Cerebellar nuclear complex (tissue), 1 donor: Measurements from ENCODE around the gene SSBP4.

ENCODE experiments used
- DNase-seq, 2 experiments: peaks; one replicate each; lab custom pipeline; 2025; lab: John Stamatoyannopoulos, UW

SSBP4 gene

DNA sequence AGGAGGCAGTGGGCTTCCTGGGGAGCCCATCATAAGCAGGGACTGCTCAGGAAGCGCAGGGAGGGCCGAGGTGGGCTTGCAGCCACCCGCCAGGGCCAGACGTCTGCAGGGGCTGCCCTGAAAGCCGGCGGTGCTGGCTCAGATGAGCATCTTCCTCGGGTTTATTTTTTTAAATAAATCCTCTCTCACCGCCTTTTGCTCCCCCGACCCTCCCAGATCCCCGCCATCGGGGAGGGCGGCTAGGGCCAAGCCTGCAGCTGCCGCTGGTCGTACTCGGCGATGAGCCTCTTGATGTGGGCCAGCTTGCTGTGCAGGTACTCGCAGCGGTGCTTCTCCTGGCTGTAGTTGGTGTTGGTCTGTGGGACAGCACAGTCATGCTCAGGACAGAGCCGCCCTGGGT, 25.3 kb downstream of the SSBP4 start:
- DNase-seq, result no peak

DNA sequence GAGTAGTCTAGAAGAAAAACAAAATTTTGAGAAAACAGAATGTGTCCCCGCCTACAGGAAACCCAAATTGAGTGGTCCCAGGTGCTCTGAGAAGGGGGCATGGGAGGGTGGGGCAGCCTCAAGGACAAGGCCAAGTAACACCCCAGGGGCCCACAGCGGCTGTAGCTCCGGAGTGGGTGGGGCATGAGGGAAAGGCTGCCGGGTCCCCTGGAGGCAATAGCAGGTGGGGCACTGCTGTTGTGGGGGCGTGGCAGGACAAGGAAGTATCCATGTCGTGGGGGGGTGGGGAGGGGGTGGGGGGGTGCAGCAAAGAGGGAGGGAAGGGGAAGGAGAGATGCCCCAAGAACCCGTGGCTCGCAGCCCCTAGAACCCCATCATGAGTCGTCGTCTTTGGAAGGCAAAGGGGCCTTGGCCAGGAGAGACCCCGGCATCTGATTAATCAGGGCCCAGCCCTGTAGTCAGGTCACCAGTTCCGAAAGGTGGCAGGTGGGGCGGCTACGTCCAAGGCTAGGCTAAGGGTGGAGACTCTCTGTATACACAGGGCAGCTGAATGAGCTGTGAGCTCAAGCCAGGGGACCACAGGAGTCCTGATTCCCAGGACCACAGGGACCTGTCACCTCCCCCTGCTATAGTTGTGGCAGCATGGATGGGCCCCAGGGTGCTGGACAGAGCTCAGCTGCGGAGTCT, 26.2 kb downstream of the SSBP4 start:
- no peak for DNase-seq

DNA sequence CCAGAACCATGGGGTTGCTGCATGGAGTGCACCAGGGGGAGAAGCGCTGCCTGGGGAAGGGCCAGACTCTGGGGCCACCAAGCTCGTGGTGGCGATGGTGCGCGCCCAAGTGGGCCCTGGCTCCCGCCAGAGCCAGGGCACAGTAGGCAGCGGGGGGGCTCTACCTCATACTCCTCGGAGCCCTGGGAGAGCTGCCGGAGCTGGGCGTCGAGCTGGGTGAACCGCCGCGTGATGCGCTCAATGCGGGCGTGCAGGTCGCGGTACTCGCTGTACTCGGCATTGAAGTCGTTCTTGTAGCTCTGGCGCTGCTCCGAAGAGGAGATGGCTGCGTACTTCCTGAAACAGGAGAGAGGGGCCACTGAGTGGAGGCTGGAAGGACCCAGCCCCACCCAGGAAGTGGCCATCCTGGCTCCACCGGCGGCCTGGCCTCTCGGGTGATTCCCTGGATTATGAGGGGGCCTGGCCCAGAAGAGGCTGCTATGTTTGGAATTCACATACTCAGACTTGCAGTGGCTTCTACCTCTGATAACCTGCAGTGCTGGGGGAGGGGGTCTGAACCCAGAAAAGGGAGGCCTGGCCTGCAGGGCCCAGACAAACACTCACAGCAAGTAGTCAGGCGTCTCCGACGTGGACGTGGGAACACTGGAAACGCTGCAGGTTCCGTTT, 27.1 kb downstream of the SSBP4 start:
- DNase-seq, result no peak

DNA sequence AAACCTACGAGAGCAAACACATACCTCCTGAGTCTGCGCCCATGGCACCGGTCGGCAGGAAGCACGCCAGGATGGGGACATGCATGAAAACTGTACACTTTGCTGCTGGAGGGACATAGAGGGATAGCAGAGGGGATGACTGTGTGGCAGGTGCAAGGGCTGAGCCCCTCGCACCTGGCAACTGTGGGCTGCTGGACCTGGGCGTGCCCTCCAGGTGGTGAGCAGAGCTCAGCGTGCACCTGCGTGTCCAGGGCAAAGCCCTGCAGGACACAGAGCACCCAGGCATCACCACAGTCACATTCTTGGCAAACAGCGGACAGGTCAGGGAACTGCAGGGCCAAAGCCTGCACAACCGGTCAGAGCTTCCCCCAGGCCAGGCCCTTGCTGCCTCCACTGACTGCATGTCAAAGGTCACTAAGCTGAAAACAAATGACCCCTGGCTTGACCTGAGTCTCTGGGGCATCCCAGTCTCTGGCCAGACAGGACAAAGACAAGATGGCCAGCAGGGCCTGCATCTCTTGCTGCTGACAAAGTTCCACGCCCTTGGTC, 27.7 kb downstream of the SSBP4 start:
- no peak for DNase-seq

DNA sequence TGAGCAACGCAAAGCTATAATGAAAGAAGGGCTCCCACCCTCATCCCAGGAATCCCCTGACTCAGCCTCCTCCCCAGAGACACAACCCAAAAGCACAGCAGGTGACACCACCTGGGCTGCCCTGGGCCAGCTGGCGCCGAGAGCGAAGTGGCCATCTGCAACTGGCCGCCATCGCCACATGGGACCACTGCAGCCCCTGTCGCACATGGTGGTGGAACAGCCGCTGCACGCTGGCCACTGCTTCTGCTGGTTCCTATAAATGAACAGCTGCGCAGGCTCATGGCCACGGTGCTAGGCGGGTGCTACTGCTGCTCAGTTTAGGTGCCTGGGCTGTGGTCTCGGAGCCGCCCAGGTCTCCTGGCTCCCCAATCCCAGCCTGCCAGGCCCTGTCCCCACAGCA, 30.4 kb downstream of the SSBP4 start:
- no peak for DNase-seq

DNA sequence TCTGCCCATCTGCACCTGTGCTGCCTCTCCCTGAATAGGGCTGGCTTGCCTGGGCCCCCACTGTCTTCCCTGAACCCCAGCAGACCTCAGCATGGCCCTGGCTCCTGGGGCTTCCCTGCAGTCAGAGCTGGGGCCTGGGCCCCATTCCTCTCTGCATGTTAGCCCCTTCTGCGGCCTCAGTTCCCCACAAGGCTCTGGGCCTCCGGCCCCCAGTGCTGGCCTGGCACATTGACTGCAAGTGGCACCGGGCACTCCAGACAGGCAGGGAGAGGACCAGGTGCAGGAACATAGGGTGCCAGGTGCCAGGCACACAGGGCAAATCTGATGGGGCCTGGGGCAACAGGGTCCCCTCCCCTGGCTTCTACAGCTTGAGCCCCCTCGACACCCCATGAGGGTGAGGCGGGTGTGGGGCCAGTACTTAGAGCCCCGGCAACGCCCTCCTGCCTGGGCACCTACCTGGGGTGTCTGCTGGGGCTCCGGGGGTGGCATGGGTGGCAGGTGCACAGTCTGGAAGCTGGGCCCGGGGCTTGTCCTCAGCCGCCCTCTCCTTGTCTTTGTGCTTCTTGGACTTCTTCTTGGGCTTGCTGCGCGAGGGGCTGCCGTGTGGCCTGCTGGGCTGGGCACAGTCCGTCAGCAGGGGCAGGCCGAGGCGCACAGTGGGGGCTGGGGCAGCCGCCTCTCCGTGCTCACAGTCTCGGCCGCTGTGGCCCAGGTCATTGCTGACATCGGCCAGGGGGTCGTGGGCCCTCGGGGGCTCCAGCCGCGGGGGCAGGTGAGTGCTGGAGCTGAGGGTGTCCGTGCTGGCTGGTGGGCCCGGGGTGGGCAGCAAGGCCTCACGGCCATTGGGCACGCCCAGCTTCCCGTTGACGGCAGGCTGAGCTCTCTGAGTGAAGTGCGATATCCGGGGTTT, 31.1 kb downstream of the SSBP4 start:
- no peak for DNase-seq

DNA sequence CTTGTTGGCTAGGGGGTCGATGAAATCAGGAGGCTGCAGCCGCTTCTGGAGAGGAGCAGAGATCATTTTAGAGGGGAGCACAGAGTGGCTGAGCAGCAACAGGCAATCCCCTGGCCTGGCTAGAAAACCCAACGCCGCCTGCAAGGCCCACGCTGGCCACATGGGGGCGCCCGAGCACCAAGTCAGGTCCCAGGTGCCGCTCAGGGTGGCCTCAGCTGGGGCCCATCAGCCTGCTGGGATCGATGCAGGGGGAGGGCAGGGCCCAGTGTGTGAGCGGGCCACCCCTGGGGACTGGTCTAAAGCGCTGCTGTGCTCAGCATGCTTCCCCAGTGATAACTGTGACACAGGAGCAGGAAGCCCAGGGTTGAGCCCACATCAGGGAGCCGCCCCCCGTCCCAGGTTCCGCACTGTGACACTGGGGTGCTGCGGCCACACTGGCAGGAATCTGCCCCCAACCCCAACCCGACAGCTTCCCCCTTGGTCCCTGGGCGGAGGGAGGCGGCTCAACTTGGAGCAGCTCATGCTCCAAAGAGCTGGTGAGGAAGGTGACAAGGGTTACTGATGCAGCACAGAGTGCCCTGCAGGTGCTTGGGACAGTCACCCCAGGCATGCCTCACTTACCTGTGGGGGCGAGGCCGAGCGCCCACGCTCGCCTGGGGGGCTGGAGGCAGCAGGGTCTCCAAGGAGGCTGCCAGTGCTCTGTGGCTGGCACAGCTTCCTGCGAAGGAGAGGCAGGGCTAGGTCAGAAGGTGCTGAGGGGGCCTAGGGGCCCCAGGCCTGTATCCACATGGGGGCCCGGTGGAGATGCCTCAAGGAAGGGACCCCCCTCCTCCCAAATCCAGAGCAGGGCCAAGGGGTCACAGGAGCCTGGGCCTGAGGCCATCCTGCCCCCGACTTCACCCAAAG, 32.0 kb downstream of the SSBP4 start:
- DNase-seq, result peak in 1 of 2 experiments; percentile 39

DNA sequence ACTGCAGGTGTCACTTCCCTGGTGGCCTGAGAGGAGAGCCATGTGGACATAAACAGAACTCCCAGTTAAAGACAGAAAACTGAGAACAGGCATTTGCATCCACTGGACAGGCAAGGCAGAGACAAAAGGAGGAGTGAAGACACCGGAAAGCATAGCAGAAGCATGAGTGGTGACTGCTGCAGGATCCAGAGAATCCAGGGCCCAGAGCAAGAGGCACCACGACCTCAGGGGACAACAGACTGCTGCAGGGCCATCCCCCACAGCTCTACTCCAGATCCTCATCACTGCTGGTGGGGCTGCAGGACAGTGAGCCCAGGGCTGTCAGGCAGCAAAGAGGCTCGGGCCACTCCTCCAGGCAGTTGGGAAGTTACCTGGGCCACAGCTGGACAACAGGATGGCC, 33.2 kb downstream of the SSBP4 start:
- DNase-seq, result no peak

DNA sequence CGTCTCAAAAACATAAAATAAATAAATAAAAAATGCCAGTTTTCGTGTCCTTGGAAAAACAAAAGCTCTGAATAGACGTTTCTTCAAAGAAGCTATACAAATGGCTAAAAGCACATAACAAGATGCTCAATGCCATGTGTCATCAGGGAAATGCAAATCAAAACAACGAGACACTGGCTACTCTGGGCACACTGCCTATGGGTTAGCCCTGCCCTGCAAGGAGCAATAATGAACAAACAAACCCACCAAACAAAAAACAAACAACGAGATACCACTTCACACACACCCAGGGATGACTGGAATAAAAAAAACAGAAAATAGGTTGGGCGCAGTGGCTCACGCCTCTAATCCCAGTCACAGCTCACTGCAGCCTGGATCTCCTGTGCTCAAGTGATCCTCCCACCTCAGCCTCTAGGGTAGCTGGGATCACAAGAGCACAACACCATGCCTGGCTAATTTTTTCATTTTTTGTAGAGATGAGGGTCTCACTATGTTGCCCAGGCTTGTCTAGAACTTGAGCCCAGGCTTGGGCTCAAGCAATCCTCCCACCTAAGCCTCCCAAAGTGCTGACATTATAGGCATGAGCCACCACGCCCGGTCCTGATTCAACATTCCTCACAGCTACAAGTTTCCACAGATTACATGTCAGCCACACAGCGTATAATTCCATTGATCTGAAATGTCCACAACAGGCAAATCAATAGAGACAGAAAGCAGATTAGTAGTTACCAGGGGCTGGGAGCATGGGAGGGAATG, 34.2 kb downstream of the SSBP4 start:
- DNase-seq, result no peak

DNA sequence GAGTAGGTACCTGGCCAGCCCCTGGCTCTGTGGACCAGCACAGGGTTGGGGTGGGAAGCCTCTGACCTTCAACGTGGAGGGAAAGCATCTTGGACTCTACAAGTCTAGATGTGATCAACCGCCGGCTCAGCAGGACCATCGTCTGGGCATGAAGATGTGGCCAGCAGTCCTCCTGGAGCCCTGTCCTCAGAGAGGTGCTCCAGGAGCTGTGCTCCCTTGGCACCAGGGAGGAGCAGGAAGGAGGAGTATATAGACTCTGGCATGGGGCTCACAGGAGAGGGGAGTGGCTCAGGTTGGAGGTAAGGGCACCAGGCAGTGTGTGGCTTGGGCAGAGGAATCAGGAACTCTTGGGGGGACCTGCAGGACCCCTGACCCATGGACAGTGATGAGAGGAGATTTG, 37.1 kb downstream of the SSBP4 start:
- DNase-seq, result no peak

DNA sequence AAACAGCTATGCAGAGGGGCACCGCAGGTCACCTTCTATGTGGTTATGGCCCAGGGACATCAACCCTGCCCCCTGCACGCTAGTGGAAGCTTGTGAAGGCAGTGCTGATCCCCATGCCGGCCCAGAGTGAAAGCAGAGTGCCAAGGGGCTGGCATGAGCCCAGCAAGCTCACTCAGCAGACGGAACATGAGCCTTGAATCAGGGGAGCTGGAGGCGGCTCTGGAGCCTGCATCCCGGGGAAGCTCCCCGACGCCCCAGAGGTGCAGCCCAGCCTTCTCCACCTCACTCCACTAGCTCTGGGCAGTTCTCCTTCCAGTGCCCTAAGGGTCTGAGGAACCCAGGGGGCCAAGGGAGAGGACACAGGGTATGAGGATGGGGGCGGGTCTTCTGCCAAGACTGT, 37.8 kb downstream of the SSBP4 start:
- DNase-seq, result no peak

DNA sequence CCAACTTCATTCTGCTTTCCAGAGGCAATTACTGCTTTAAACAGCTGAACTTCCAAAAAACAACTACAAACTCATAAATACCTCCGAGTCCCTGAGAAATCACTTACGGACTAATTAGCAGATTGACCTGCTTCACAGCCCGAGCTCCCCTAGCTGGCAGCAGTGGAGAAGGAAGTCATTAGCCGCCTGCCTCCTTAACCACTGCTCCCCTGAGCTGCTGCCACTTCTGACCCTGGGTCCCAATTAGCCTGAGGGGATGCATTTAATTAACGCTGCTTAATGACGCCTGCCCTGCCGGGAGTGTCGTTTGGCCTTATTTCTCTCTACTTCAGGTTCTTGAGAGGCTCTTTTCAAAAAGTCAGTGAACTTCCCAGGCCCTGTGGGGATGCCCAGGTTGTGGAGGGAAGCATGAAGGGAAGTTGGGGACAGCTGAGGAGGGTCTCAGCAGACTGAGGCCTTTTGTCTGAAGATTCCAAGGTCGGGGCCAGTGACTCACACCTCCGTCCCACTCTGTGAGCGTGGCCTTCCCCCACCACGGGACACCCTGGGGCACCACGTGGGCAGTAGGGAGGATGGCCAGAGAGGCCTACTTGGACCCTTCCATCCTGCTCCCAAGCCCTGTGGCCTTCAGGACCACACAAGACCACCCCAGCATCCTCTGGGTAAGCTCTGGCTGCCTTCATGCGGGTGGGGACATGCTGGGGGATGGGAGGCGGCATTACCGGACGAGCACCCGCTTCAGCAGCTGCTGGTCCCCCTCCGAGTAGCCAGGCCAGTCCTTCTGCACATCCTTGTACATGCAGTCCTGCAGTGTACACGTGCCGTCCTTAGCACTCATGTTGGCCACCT, 38.5 kb downstream of the SSBP4 start:
- no peak for DNase-seq

DNA sequence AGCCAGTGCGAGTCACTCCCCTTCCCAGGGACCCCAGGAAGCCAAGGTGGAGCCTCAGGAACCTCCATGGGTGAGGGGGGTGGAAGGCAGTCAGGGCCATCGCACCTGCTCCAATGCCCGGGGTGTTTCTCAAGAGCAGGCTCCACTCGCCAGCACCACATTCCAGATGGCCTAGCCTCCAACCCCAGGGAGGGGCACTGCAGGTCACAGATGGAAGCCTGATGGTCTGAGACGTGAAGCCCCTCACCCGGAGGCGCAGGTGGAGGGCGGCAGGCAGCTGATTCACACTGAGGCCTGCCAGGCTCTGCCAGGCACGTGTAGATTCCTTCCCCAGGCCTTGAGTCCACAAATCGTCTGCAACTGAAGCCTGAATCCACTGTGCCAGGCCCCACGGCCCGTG, 41.7 kb downstream of the SSBP4 start:
- no peak for DNase-seq

DNA sequence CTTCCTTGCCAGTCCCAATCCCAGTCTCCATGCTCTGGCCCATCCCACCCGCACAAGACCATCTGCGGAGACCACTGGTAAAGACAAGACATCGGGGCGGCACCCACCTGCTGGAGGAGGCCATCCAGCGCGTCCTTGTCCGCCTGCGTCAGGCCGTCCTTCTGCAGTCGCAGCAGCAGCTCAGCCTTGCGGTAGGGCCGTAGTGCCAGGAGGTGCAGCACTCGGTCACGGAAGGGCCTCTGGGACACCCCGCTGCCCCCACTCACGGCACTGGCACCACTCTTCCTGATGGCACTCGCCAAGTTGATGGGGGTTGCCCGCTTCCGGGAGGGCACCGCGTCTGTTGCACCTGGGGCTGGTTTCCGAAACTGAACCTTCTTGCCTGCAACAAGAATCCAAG, 42.3 kb downstream of the SSBP4 start:
- DNase-seq, result no peak

DNA sequence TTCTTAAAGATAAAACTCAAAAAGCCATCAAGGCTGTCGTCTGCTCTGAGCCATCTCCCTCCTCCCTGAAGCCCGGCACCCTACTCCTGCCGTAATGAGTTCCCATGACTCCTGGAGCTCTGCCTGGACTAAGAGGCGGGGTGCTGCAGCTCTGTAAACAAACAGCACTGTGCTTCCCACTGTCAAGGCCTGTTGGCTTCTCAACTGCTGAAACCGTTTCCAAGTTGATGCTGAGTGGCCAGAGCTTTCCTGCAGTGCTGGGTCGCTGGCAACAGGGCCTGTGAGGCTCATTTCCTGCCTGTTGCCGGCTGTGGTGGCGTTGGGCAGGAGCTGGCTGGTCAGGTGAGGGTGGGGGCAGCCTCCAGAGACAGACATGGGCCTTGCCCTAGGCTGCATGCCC, 45.4 kb downstream of the SSBP4 start:
- DNase-seq, result peak in 1 of 2 experiments; percentile 71

DNA sequence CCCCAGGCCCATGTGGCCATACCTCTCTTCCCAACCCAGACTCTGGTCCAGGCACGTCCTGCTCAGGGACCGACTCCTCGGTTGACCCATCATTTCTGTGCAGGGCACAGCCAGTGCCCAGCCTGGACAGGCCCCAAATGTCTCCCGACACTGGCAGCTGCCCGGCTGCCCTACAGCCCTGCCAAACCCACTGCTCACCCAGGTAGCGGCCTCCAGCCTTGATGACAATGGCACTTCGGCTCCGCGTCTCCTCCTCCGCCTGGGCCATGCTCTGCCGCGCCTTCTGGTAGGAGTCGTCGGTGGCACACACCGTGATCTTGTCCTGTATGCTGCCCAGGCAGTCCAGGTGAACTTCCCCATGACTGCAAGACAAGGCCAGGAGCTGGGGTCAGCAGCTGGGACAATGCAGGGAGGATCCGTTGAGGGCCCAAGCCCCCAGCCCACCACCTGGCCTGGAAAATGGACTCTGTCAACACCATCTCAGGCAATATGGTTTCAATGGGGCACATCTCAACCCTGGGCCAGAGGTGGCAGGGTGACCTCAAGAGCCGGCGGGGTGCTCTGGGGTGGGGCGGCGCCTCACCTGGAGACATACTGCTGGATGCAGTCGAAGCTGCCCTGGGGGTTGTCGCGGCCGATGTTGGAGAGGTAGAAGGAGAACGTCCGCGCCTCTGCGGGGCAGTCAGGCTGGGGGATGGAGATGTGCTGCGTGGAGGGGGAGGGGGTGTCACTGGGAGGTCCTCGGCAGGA, 46.2 kb downstream of the SSBP4 start:
- DNase-seq, result no peak

DNA sequence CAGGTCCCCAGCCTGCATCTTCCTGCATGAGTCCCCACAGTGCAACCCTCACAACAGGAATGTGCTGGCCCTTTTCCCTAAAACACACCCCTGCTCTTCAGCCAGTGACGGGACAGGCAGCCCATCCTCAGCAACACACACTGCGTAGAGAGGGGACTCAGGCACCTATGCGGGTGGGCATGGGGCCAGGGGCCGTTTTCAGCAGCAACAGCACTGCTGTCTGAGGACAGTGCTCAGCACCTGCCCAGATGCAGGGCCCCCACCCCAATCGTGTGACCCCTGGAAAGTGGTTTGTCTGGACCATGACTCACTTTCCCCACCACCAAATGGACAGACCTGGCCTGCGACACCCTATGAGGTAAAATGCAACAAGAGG, 46.8 kb downstream of the SSBP4 start:
- DNase-seq, result no peak

DNA sequence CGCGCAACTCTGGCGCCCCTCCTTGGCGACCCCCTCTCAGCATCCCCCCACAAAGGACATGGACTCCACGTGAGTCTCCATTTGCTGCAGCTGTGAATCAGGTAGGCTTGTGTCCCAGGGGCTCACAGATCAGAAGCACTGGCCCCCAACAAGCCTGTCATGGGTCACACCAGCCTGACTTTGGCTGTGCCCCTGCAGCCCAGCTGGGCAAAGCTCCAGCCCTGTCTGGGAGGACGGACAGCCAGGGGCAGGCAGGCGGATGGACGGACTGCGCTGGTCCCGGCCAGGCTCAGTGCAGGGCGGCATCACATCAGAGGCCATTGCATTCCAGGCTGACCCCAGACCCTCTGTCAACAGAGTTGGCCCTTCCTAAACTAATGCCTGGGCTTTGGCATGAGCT, 47.2 kb downstream of the SSBP4 start:
- DNase-seq, result no peak

DNA sequence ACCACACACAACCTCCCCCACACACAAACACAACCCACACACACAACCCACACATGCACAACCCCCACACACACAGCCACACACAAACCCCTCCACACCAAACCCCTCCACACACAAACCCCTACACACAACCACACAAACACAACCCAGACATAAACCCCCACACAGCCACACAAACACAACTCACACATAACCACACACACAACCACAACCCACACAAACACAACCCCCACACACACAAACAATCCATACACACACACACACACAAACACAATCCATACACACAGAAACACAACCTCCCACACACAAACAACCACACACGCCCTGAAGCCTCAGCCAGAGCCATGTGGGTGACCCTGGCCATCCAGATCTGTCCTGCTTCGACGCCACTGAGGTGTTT, 48.8 kb downstream of the SSBP4 start:
- no peak for DNase-seq
